ENCODE measurements around the gene GPC6. TPM values are rescaled to one million over a fixed set of nuclear protein-coding genes. Genes with fewer than 3 reads are reported as not detected.

The GPC6 gene
- total and polyA plus RNA-seq, 2 donors (not counting 3 experiments of a cell fraction or from before 2014, with no cell fraction given), result 0.01 TPM; not detected in 1

DNA sequence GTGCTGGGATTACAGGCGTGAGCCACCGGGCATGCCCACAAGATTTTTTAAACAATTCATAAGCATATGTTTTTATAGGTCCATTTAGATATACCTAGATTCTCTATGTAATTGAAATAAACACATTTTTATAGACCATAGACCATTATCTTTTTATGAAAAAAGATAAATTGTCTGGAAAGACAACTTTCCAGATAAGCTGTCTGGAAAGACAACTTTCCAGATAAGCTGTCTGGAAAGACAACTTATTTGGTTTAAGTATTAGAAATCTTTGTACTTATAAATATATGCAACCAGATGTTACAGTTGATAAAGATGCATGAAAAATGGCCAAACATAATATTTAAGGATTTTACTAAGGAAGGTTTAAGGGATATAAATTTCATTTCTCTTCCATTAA is 538.5 kb downstream of the GPC6 start:
- Histone ChIP-seq H2AFZ (ENCODE audit: low read depth, low read length) (no peak overlapping the region), H3K4me1 (ENCODE audit: control insufficient read depth, extremely low read depth, insufficient read depth, low read length) (no peaks in the 10 kb centered on the region), H3K27ac (ENCODE audit: insufficient read depth, low read depth, low read length) (no peak overlapping the region), H4K20me1 (replicated peaks; ENCODE audit: control insufficient read depth, extremely low read depth, insufficient read depth, low read length) (no peaks in the 10 kb centered on the region), H3K9ac (replicated peaks; ENCODE audit: extremely low read depth, insufficient read depth, low read length) (no peak overlapping the region), H3K79me2 (ENCODE audit: control insufficient read depth, insufficient read depth, low read length) (no peaks in the 10 kb centered on the region), H3K4me3 (replicated peaks in 1 of 3; ENCODE audit: insufficient read depth in 1 of 3, low read depth in 1 of 3, low read length in 3 of 3) (no peak overlapping the region), H3K4me2 (ENCODE audit: insufficient read depth, low read length) (no peak overlapping the region), H3K36me3 (ENCODE audit: control insufficient read depth in 2 of 2, extremely low read depth in 1 of 2, insufficient read depth in 2 of 2, low read length in 2 of 2) (no peaks in the 10 kb centered on the region), H3K27me3 (ENCODE audit: control insufficient read depth in 2 of 2, insufficient read depth in 2 of 2, low read length in 2 of 2) (no peaks in the 10 kb centered on the region), H3K9me3 (replicated peaks; ENCODE audit: control insufficient read depth, insufficient read depth, low read length) (no peaks in the 10 kb centered on the region), H3K9me1 (replicated peaks; ENCODE audit: control insufficient read depth, extremely low read depth, insufficient read depth, low read length) (no peaks in the 10 kb centered on the region)
- CTCF ChIA-PET, result no interaction called here
- intact Hi-C loops (cut with micrococcal nuclease), result no loop called here
- no peak for DNase-seq (ENCODE audit: low read depth, low spot score)
- BruUV-seq (replicated peaks), result no TSS peak
- dilution Hi-C loops (cut with MboI; ENCODE audit: extremely low pct_ligation_motif_present, low sequenced_read_pairs), result no loop called here
- FAIRE-seq, result no peak
- POLR2A ChIA-PET, result no interaction called here
- TF ChIP-seq, protein P1, sequence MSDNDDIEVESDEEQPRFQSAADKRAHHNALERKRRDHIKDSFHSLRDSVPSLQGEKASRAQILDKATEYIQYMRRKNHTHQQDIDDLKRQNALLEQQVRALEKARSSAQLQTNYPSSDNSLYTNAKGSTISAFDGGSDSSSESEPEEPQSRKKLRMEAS (IDR thresholded peaks at IDR 0.05; ENCODE audit: insufficient read depth, insufficient read length), result no peak
- TF ChIP-seq GATA2 (IDR thresholded peaks at IDR 0.05; ENCODE audit: insufficient read depth, insufficient read length, low read depth, low read length), result no peak
- TF ChIP-seq, protein P2, sequence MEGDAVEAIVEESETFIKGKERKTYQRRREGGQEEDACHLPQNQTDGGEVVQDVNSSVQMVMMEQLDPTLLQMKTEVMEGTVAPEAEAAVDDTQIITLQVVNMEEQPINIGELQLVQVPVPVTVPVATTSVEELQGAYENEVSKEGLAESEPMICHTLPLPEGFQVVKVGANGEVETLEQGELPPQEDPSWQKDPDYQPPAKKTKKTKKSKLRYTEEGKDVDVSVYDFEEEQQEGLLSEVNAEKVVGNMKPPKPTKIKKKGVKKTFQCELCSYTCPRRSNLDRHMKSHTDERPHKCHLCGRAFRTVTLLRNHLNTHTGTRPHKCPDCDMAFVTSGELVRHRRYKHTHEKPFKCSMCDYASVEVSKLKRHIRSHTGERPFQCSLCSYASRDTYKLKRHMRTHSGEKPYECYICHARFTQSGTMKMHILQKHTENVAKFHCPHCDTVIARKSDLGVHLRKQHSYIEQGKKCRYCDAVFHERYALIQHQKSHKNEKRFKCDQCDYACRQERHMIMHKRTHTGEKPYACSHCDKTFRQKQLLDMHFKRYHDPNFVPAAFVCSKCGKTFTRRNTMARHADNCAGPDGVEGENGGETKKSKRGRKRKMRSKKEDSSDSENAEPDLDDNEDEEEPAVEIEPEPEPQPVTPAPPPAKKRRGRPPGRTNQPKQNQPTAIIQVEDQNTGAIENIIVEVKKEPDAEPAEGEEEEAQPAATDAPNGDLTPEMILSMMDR (IDR thresholded peaks at IDR 0.05; ENCODE audit: extremely low read depth in 1 of 2, insufficient read depth in 1 of 2, low read depth in 1 of 2, low read length in 2 of 2), result no peak
- no peak for TF ChIP-seq JUN (IDR thresholded peaks at IDR 0.05; ENCODE audit: borderline replicate concordance, insufficient read depth, insufficient read length, low read depth)
- TF ChIP-seq MYC (IDR thresholded peaks at IDR 0.05; ENCODE audit: low read depth, low read length), result no peak
- no peak for TF ChIP-seq EZH2 (IDR thresholded peaks at IDR 0.05; ENCODE audit: borderline replicate concordance, low read depth, low read length, severe bottlenecking)
- TF ChIP-seq POLR2AphosphoS5 (IDR thresholded peaks at IDR 0.05; ENCODE audit: insufficient read depth, low read depth, low read length), result no peak
- no peak for TF ChIP-seq POLR2A (IDR thresholded peaks at IDR 0.05; ENCODE audit: low read depth, low read length)
- no peak for TF ChIP-seq FOS (IDR thresholded peaks at IDR 0.05; ENCODE audit: borderline replicate concordance, insufficient read depth, low read length)

Data from endothelial cell of umbilical vein (primary cell).